Endodermal cell (in vitro differentiated cells): ENCODE data around the gene SCTR. TPM values are rescaled to one million over a fixed set of nuclear protein-coding genes. Genes with fewer than 3 reads are reported as not detected.

Source experiments
- DNase-seq: peaks from one replicate; pipeline ENCODE4 v3.0.0-alpha.2; 2017
- H3K27ac ChIP-seq: 2 replicates; pipeline ENCODE4 v1.5.1; 2013; ENCODE audit warnings: mild to moderate bottlenecking, low read depth, low read length, moderate library complexity
- H3K27me3 ChIP-seq: 2 replicates; pipeline ENCODE4 v1.6.1; 2013; ENCODE audit warnings: mild to moderate bottlenecking, low read length, moderate library complexity; ENCODE audit not compliant: insufficient read depth, control insufficient read depth, poor library complexity, severe bottlenecking
- H3K36me3 ChIP-seq: 2 replicates; pipeline ENCODE4 v1.7.0; 2013; ENCODE audit warnings: mild to moderate bottlenecking, low read length, moderate library complexity; ENCODE audit not compliant: control insufficient read depth, insufficient read depth
- H3K4me1 ChIP-seq: one replicate; pipeline ENCODE4 v1.7.0; 2013; ENCODE audit warnings: low read length; ENCODE audit not compliant: control insufficient read depth, insufficient read depth
- H3K4me3 ChIP-seq: 2 replicates; pipeline ENCODE4 v1.5.1; 2013; ENCODE audit warnings: mild to moderate bottlenecking, low read length, moderate library complexity
- H3K9ac ChIP-seq: 2 replicates; pipeline ENCODE4 v1.6.1; 2013; ENCODE audit warnings: mild to moderate bottlenecking, low read length, moderate library complexity; ENCODE audit not compliant: poor library complexity, severe bottlenecking; ENCODE audit errors: extremely low read depth
- H3K9me3 ChIP-seq: 2 replicates; pipeline ENCODE4 v1.6.1; 2013; ENCODE audit warnings: mild to moderate bottlenecking, low read length, moderate library complexity; ENCODE audit not compliant: control insufficient read depth
- H3K27ac Mint-ChIP-seq: 2 replicates; pipeline ENCODE4 v1.8.0; 2020; ENCODE audit warnings: mixed read lengths
- H3K27me3 Mint-ChIP-seq: 2 replicates; pipeline ENCODE4 v1.8.0; 2021; ENCODE audit warnings: mild to moderate bottlenecking, mixed read lengths; ENCODE audit not compliant: insufficient read depth
- H3K36me3 Mint-ChIP-seq: 2 replicates; pipeline ENCODE4 v1.8.0; 2020; ENCODE audit warnings: low read depth, mixed read lengths
- H3K4me1 Mint-ChIP-seq: 2 replicates; pipeline ENCODE4 v1.8.0; 2020; ENCODE audit warnings: mixed read lengths
- H3K4me3 Mint-ChIP-seq: 2 replicates; pipeline ENCODE4 v1.8.0; 2020; ENCODE audit warnings: mild to moderate bottlenecking, moderate library complexity, mixed read lengths
- H3K9me3 Mint-ChIP-seq: 2 replicates; pipeline ENCODE4 v1.8.0; 2020; ENCODE audit warnings: mild to moderate bottlenecking, mixed read lengths
- CTCF ChIP-seq: fragments of 200-600 bp; sonication (generic); conservative IDR thresholded peaks from 2 replicates; pipeline ENCODE4 v1.5.0; 2021; ENCODE audit warnings: antibody characterized with exemption, mild to moderate bottlenecking
- WGBS, 2 experiments: methylation state at CpG; one replicate each; pipeline versions ENCODE4 v1.1.5 to v1.1.7; 2013; ENCODE audit warnings: missing lambda C conversion rate in 2 of 2, mixed read lengths in 1 of 2; ENCODE audit not compliant: insufficient coverage in 1 of 2, insufficient read length in 1 of 2; 5-methylcytosine and 5-hydroxymethylcytosine counted together
- total RNA-seq, 2 donors: library from RNA; stranded (reverse); fragmentation: NEBNext Ultra II Directional in 1 of 2; extraction: Animal tissue kit (Norgen Biotek cat#: 25700) in 1 of 2; gene quantifications; 2 replicates in 1 of 2; 3 replicates in 1 of 2; pipeline ENCODE4 v1.2.1, GENCODE V29; 2021

The SCTR gene
- total RNA-seq, 2 donors from 2014 or later = 0.20 to 0.49 TPM

- Histone ChIP-seq H3K4me3 (no peak overlapping the region), H3K9ac (no peak overlapping the region), H3K9me3 (peaks cover 23% of the 10 kb centered on the region), H3K36me3 (no peaks in the 10 kb centered on the region), H3K4me1 (no peaks in the 10 kb centered on the region), H3K27ac (no peak overlapping the region), H3K27me3 (no peaks in the 10 kb centered on the region)
- H3K9me3 Mint-ChIP-seq = peaks cover 18% of the 10 kb centered on the region
- TF ChIP-seq CTCF = no peak
- WGBS, 2 experiments = 92 to 93% methylated on average over 2 to 3 of the region's 3 CpGs
- no peak overlapping the region for H3K27ac Mint-ChIP-seq
- H3K36me3 Mint-ChIP-seq = peaks cover 5% of the 10 kb centered on the region
- no peak overlapping the region for H3K4me3 Mint-ChIP-seq
- no peaks in the 10 kb centered on the region for H3K27me3 Mint-ChIP-seq
- H3K4me1 Mint-ChIP-seq = no peaks in the 10 kb centered on the region
- peak; percentile 9 for DNase-seq
Observed at GRCh38 chr2:119414894-119415293, 109.4 kb downstream of the SCTR start.

- Histone ChIP-seq H3K4me1 (no peaks in the 10 kb centered on the region), H3K9ac (no peak overlapping the region), H3K9me3 (peaks cover 8% of the 10 kb centered on the region), H3K4me3 (no peak overlapping the region), H3K27me3 (no peaks in the 10 kb centered on the region), H3K36me3 (no peaks in the 10 kb centered on the region), H3K27ac (no peak overlapping the region)
- H3K9me3 Mint-ChIP-seq = peaks cover 13% of the 10 kb centered on the region
- H3K36me3 Mint-ChIP-seq = no peaks in the 10 kb centered on the region
- no peak overlapping the region for H3K4me3 Mint-ChIP-seq
- WGBS, 2 experiments = 89 to 95% methylated on average over 3 to 4 of the region's 4 CpGs
- H3K27me3 Mint-ChIP-seq = no peaks in the 10 kb centered on the region
- no peak overlapping the region for H3K27ac Mint-ChIP-seq
- DNase-seq = no peak
- no peak for TF ChIP-seq CTCF
- peaks cover 11% of the 10 kb centered on the region for H3K4me1 Mint-ChIP-seq
Observed at GRCh38 chr2:119409506-119409905, 114.8 kb downstream of the SCTR start.

GRCh38 chr2:119408221-119408619 lies 116.1 kb downstream of the SCTR start:
- H3K4me1 Mint-ChIP-seq = peaks cover 11% of the 10 kb centered on the region

More at GRCh38 chr2:119408221-119408619, 116.1 kb downstream of the SCTR start:
- no peaks in the 10 kb centered on the region for H3K36me3 ChIP-seq
- H3K27ac ChIP-seq = no peak overlapping the region
- no peaks in the 10 kb centered on the region for H3K27me3 ChIP-seq
- Mint-ChIP-seq H3K27me3 (peaks cover 2% of the 10 kb centered on the region), H3K9me3 (peaks cover 8% of the 10 kb centered on the region), H3K27ac (peak overlapping the region; percentile 71), H3K36me3 (no peaks in the 10 kb centered on the region), H3K4me3 (peak overlapping the region; percentile 24)
- H3K4me3 ChIP-seq = no peak overlapping the region
- H3K4me1 ChIP-seq = no peaks in the 10 kb centered on the region
- no peak for TF ChIP-seq CTCF
- H3K9ac ChIP-seq = no peak overlapping the region
- H3K9me3 ChIP-seq = peaks cover 4% of the 10 kb centered on the region
- peak; percentile 76 for DNase-seq
- 49 to 81% methylated on average over 3 to 5 of the region's 5 CpGs for WGBS, 2 experiments
